HCT116 (cell line): ENCODE data around the gene BICDL2.

Experiments used
- EZH2phosphoT487 ChIP-seq: fragments of 200-600 bp; IDR thresholded peaks from 2 replicates; pipeline ENCODE4 v1.6.1; 2018; ENCODE audit warnings: antibody characterized with exemption, borderline replicate concordance
- POLR2A ChIP-seq: IDR thresholded peaks from 2 replicates; pipeline ENCODE4 v1.7.0; 2011; ENCODE audit warnings: borderline replicate concordance; ENCODE audit not compliant: insufficient read depth, insufficient read length; ENCODE audit errors: extremely low read depth
- RAD21 ChIP-seq: IDR thresholded peaks from 2 replicates; pipeline ENCODE4 v1.6.1; 2012; ENCODE audit warnings: low read depth, mild to moderate bottlenecking
- TCF7L2 ChIP-seq: IDR thresholded peaks from 2 replicates; pipeline ENCODE4 v1.7.0; 2011; ENCODE audit warnings: borderline replicate concordance, inconsistent platforms; ENCODE audit not compliant: insufficient read depth, insufficient read length; ENCODE audit errors: extremely low read depth
- ZFX ChIP-seq: fragments of 450-650 bp; IDR thresholded peaks from 2 replicates; pipeline ENCODE4 v1.6.1; 2017
- ZNF274 ChIP-seq: fragments of 200-500 bp; sonication (Bioruptor generic); IDR thresholded peaks from 2 replicates; pipeline ENCODE4 v1.6.1; 2014; ENCODE audit warnings: mild to moderate bottlenecking, low read depth, low read length, inconsistent platforms
- TF ChIP-seq, protein P1 (sequence below), 3 experiments: fragments of 200-600 bp in 1 of 3; sonication (generic) in 1 of 3; IDR thresholded peaks in 2 of 3; conservative IDR thresholded peaks in 1 of 3; 2 replicates each; pipeline ENCODE4 v1.5.1; 2012 to 2017; ENCODE audit warnings: low read depth in 2 of 3, low read length in 2 of 3, antibody characterized with exemption in 1 of 3, borderline replicate concordance in 1 of 3, control low read depth in 1 of 3, mild to moderate bottlenecking in 1 of 3, mixed read lengths in 1 of 3, mixed run types in 1 of 3, moderate library complexity in 1 of 3; ENCODE audit not compliant: insufficient read depth in 1 of 3
- TF ChIP-seq, protein P2 (sequence below): IDR thresholded peaks from 2 replicates; pipeline ENCODE4 v1.6.1; 2012; ENCODE audit warnings: low read depth
- TF ChIP-seq, protein P3 (sequence below): IDR thresholded peaks from 2 replicates; pipeline ENCODE4 v1.6.1; 2012

DNA sequence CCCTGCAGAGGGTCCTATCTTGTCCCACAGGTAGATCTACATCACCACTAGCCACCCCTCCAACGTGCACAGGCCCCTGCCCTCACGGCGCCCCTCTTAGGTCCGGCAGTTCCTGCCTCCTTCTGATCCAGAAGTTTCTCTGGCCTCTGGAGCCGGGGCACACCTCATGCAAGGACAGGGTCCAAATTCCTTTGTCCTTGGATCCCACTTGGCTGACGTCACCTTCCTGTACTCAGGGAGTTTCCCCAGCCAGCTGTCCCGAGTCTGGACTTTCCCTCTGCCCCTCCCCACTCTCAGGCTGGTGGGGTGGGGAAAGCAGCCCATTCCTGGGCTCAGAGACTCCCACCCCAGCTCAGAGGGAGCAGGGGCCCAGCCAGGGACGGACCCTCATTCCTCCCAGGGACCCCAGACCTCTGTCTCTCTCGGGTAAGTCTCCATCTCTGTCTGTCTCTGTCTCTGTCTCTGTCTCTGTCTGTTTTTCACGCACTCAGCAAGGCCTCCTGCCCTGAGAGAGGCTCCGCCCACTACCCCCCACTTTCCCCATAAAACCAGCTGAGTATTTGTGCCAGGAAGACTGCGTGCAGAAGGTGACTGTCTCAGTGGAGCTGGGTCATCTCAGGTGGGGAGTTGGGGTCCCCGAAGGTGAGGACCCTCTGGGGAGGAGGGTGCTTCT lies 28.5 kb upstream of the BICDL2 start, which contains the start of gene IL32:
- TF ChIP-seq, protein P1, sequence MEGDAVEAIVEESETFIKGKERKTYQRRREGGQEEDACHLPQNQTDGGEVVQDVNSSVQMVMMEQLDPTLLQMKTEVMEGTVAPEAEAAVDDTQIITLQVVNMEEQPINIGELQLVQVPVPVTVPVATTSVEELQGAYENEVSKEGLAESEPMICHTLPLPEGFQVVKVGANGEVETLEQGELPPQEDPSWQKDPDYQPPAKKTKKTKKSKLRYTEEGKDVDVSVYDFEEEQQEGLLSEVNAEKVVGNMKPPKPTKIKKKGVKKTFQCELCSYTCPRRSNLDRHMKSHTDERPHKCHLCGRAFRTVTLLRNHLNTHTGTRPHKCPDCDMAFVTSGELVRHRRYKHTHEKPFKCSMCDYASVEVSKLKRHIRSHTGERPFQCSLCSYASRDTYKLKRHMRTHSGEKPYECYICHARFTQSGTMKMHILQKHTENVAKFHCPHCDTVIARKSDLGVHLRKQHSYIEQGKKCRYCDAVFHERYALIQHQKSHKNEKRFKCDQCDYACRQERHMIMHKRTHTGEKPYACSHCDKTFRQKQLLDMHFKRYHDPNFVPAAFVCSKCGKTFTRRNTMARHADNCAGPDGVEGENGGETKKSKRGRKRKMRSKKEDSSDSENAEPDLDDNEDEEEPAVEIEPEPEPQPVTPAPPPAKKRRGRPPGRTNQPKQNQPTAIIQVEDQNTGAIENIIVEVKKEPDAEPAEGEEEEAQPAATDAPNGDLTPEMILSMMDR (IDR thresholded peaks at IDR 0.05 in 2 of 3, conservative IDR thresholded peaks at IDR 0.05 in 1 of 3; ENCODE audit: borderline replicate concordance in 1 of 3, insufficient read depth in 1 of 3, low read depth in 2 of 3, low read length in 2 of 3) = no peak
- TF ChIP-seq, protein P2, sequence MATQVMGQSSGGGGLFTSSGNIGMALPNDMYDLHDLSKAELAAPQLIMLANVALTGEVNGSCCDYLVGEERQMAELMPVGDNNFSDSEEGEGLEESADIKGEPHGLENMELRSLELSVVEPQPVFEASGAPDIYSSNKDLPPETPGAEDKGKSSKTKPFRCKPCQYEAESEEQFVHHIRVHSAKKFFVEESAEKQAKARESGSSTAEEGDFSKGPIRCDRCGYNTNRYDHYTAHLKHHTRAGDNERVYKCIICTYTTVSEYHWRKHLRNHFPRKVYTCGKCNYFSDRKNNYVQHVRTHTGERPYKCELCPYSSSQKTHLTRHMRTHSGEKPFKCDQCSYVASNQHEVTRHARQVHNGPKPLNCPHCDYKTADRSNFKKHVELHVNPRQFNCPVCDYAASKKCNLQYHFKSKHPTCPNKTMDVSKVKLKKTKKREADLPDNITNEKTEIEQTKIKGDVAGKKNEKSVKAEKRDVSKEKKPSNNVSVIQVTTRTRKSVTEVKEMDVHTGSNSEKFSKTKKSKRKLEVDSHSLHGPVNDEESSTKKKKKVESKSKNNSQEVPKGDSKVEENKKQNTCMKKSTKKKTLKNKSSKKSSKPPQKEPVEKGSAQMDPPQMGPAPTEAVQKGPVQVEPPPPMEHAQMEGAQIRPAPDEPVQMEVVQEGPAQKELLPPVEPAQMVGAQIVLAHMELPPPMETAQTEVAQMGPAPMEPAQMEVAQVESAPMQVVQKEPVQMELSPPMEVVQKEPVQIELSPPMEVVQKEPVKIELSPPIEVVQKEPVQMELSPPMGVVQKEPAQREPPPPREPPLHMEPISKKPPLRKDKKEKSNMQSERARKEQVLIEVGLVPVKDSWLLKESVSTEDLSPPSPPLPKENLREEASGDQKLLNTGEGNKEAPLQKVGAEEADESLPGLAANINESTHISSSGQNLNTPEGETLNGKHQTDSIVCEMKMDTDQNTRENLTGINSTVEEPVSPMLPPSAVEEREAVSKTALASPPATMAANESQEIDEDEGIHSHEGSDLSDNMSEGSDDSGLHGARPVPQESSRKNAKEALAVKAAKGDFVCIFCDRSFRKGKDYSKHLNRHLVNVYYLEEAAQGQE = no peak
- TF ChIP-seq EZH2phosphoT487 (no peak), ZNF274 (no peak), POLR2A (no peak), ZFX (no peak), RAD21 (no peak), TCF7L2 (no peak)
- TF ChIP-seq, protein P3, sequence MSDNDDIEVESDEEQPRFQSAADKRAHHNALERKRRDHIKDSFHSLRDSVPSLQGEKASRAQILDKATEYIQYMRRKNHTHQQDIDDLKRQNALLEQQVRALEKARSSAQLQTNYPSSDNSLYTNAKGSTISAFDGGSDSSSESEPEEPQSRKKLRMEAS = no peak
